SK-N-MC (cell line): ENCODE results near the gene PPP1R13L.

Source experiments
- DNase-seq: peaks from one replicate; pipeline ENCODE4 v3.0.0-alpha.2; 2011; ENCODE audit warnings: low read depth, low spot score
- H3K27ac ChIP-seq: fragments of 200-600 bp; sonication (generic); 2 replicates; pipeline ENCODE4 v1.5.1; 2016; ENCODE audit warnings: mixed run types
- H3K36me3 ChIP-seq: fragments of 200-600 bp; sonication (generic); 2 replicates; pipeline ENCODE4 v1.6.1; 2017; ENCODE audit warnings: antibody characterized with exemption, low read length, mixed read lengths; ENCODE audit not compliant: insufficient read depth
- H3K4me3 ChIP-seq: fragments of 200-600 bp; sonication (generic); 2 replicates; pipeline ENCODE4 v1.5.1; 2016
- H3K9ac ChIP-seq: fragments of 200-600 bp; sonication (generic); 2 replicates; pipeline ENCODE4 v1.8.0; 2017; ENCODE audit warnings: mixed run types, mixed read lengths; ENCODE audit not compliant: insufficient read length
- H3K9me3 ChIP-seq: fragments of 200-600 bp; sonication (generic); 2 replicates; pipeline ENCODE4 v1.6.1; 2017; ENCODE audit warnings: low read depth, mild to moderate bottlenecking, antibody characterized with exemption, low read length, moderate library complexity, mixed read lengths
- EZH2 ChIP-seq: fragments of 200-600 bp; sonication (generic); IDR thresholded peaks from one replicate; pipeline ENCODE4 v1.6.1; 2017; ENCODE audit warnings: antibody characterized with exemption
- FOXP2 ChIP-seq: optimal IDR thresholded peaks from 2 replicates; pipeline ENCODE3; 2011; ENCODE audit warnings: mild to moderate bottlenecking, moderate library complexity; ENCODE audit not compliant: insufficient read depth; ENCODE audit errors: extremely low read length, control extremely low read depth
- POLR2AphosphoS5 ChIP-seq: IDR thresholded peaks from 2 replicates; pipeline ENCODE4 v1.6.1; 2012; ENCODE audit warnings: mild to moderate bottlenecking, low read depth, low read length, borderline replicate concordance

The PPP1R13L gene

GRCh38 chr19:45404557-45405434 is at the start of gene PPP1R13L:
Gene PPP1R13L, minus strand, starts transcription at chr19:45405069. Its CDS starts 6,751 bp downstream, at chr19:45398318.
- TF ChIP-seq FOXP2 (no peak), POLR2AphosphoS5 (no peak), EZH2 (no peak)
- no peak for DNase-seq
- peak within 1 kb of the TSS; percentile 87 for H3K4me3 ChIP-seq
- no peaks in the 10 kb centered on the region for H3K9me3 ChIP-seq
- H3K9ac ChIP-seq = peak within 1 kb of the TSS; percentile 97
- peak within 1 kb of the TSS; percentile 98 for H3K27ac ChIP-seq
- no peaks in the 10 kb centered on the region for H3K36me3 ChIP-seq

GRCh38 chr19:45451850-45452387 is 47.0 kb upstream of the PPP1R13L start:
- Histone ChIP-seq H3K27ac (no peak overlapping the region), H3K9me3 (no peaks in the 10 kb centered on the region), H3K36me3 (no peaks in the 10 kb centered on the region), H3K4me3 (no peak overlapping the region), H3K9ac (no peak overlapping the region)
- TF ChIP-seq FOXP2 = no peak
- no peak for DNase-seq

GRCh38 chr19:45451131-45451849 is 46.4 kb upstream of the PPP1R13L start:
- no peak for DNase-seq
- Histone ChIP-seq H3K36me3 (no peaks in the 10 kb centered on the region), H3K9ac (no peak overlapping the region), H3K9me3 (no peaks in the 10 kb centered on the region), H3K27ac (no peak overlapping the region), H3K4me3 (peak overlapping the region; percentile 84)
- TF ChIP-seq EZH2 (no peak), POLR2AphosphoS5 (no peak), FOXP2 (no peak)

GRCh38 chr19:45450012-45450333 is 45.1 kb upstream of the PPP1R13L start:
- no peak overlapping the region for H3K9ac ChIP-seq
- TF ChIP-seq FOXP2 = no peak
- TF ChIP-seq POLR2AphosphoS5 = no peak
- no peak for TF ChIP-seq EZH2
- no peaks in the 10 kb centered on the region for H3K36me3 ChIP-seq
- no peaks in the 10 kb centered on the region for H3K9me3 ChIP-seq
- no peak for DNase-seq
- H3K4me3 ChIP-seq = peak overlapping the region; percentile 84
- no peak overlapping the region for H3K27ac ChIP-seq

- TF ChIP-seq FOXP2 (no peak), POLR2AphosphoS5 (no peak), EZH2 (no peak)
- DNase-seq = no peak
- Histone ChIP-seq H3K27ac (no peak overlapping the region), H3K9ac (no peak overlapping the region), H3K9me3 (no peaks in the 10 kb centered on the region), H3K4me3 (no peak overlapping the region), H3K36me3 (no peaks in the 10 kb centered on the region)
Observed at GRCh38 chr19:45448887-45449299, 44.0 kb upstream of the PPP1R13L start.

GRCh38 chr19:45448425-45448756 is 43.5 kb upstream of the PPP1R13L start:
- TF ChIP-seq POLR2AphosphoS5 (no peak), EZH2 (no peak), FOXP2 (no peak)
- H3K27ac ChIP-seq = no peak overlapping the region
- H3K9ac ChIP-seq = no peak overlapping the region

GRCh38 chr19:45446944-45447343 is 42.1 kb upstream of the PPP1R13L start:
- no peak for DNase-seq
- no peaks in the 10 kb centered on the region for H3K9me3 ChIP-seq
- H3K9ac ChIP-seq = no peak overlapping the region
- H3K27ac ChIP-seq = no peak overlapping the region
- H3K4me3 ChIP-seq = no peak overlapping the region
- H3K36me3 ChIP-seq = no peaks in the 10 kb centered on the region
- TF ChIP-seq EZH2 (no peak), POLR2AphosphoS5 (no peak), FOXP2 (no peak)

More at GRCh38 chr19:45448425-45448756, 43.5 kb upstream of the PPP1R13L start:
- H3K36me3 ChIP-seq = no peaks in the 10 kb centered on the region
- no peaks in the 10 kb centered on the region for H3K9me3 ChIP-seq
- no peak for DNase-seq
- no peak overlapping the region for H3K4me3 ChIP-seq

- Histone ChIP-seq H3K27ac (no peak overlapping the region), H3K36me3 (no peaks in the 10 kb centered on the region), H3K4me3 (no peak overlapping the region), H3K9ac (no peak overlapping the region), H3K9me3 (no peaks in the 10 kb centered on the region)
- TF ChIP-seq FOXP2 (no peak), EZH2 (no peak), POLR2AphosphoS5 (no peak)
- no peak for DNase-seq
Observed at GRCh38 chr19:45446295-45446694, 41.4 kb upstream of the PPP1R13L start.

- no peak for DNase-seq
- Histone ChIP-seq H3K36me3 (no peaks in the 10 kb centered on the region), H3K9ac (no peak overlapping the region), H3K27ac (no peak overlapping the region), H3K4me3 (no peak overlapping the region), H3K9me3 (no peaks in the 10 kb centered on the region)
- TF ChIP-seq POLR2AphosphoS5 (no peak), EZH2 (no peak), FOXP2 (no peak)
Observed at GRCh38 chr19:45445139-45445538, 40.3 kb upstream of the PPP1R13L start.
